GM12875 (cell line): ENCODE measurements around the gene PPM1G.

Experiments
- H3K4me3 ChIP-seq: one replicate; pipeline ENCODE4 v1.5.1; 2011; ENCODE audit warnings: low read depth, low read length, control low read depth
- CTCF ChIP-seq: IDR thresholded peaks from 2 replicates; pipeline ENCODE4 v1.5.1; 2011; ENCODE audit warnings: low read depth, mild to moderate bottlenecking, control low read depth, inconsistent platforms, low read length, moderate library complexity, borderline replicate concordance; ENCODE audit not compliant: insufficient read depth

Gene PPM1G

GRCh38 chr2:27393225-27393624 lies 16.2 kb downstream of the PPM1G start:
- H3K4me3 ChIP-seq: no peak overlapping the region
- no peak for TF ChIP-seq CTCF

GRCh38 chr2:27390822-27391679 lies 18.3 kb downstream of the PPM1G start:
- H3K4me3 ChIP-seq: no peak overlapping the region
- TF ChIP-seq CTCF: no peak

- TF ChIP-seq CTCF: no peak
- no peak overlapping the region for H3K4me3 ChIP-seq
Measured at GRCh38 chr2:27381577-27382181, 27.7 kb downstream of the PPM1G start.

- no peak for TF ChIP-seq CTCF
- H3K4me3 ChIP-seq: peak within 1 kb of the TSS; percentile 57
Measured at GRCh38 chr2:27380626-27381545, 28.5 kb downstream of the PPM1G start, which contains the start of gene ZNF513. Gene ZNF513 (minus strand): TSS chr2:27380734. CDS start chr2:27380526, 208 bp downstream.

- no peak for TF ChIP-seq CTCF
- H3K4me3 ChIP-seq: peak overlapping the region; percentile 57
Measured at GRCh38 chr2:27379836-27380625, 29.4 kb downstream of the PPM1G start.

GRCh38 chr2:27379383-27379835 lies 30.0 kb downstream of the PPM1G start:
- no peak for TF ChIP-seq CTCF
- peak overlapping the region; percentile 57 for H3K4me3 ChIP-seq
